Measurements from ENCODE around the gene SRD5A3.
"Not testable (repeated sequence)": the region's sequence is repeated elsewhere in the genome, so short reads cannot be mapped to it uniquely, and the experiment has no call there.

Gene SRD5A3

GRCh38 chr4:55355555-55355954, 9.5 kb downstream of the SRD5A3 start:
- no peak for TF ChIP-seq CTCF (IDR thresholded peaks at IDR 0.05)
- Mint-ChIP-seq H3K27me3 (ENCODE audit: low read depth, poor library complexity) (peaks cover 3% of the 10 kb centered on the region), H3K36me3 (ENCODE audit: low read depth) (peaks cover 44% of the 10 kb centered on the region), H3K4me3 (no peak overlapping the region), H3K27ac (no peak overlapping the region), H3K4me1 (peaks cover 14% of the 10 kb centered on the region), H3K9me3 (peaks cover 25% of the 10 kb centered on the region)
- DNase-seq = no peak

- Mint-ChIP-seq H3K4me1 (peaks cover 19% of the 10 kb centered on the region), H3K36me3 (ENCODE audit: low read depth) (peaks cover 46% of the 10 kb centered on the region), H3K27ac (peak overlapping the region; percentile 94), H3K27me3 (ENCODE audit: low read depth, poor library complexity) (peaks cover 3% of the 10 kb centered on the region), H3K9me3 (peaks cover 20% of the 10 kb centered on the region), H3K4me3 (no peak overlapping the region)
- no peak for TF ChIP-seq CTCF (IDR thresholded peaks at IDR 0.05)
- DNase-seq = no peak
Measured at GRCh38 chr4:55356991-55357461, 11.0 kb downstream of the SRD5A3 start.

GRCh38 chr4:55358246-55358645, 12.2 kb downstream of the SRD5A3 start:
- H3K4me3 Mint-ChIP-seq = no peak overlapping the region
- no peak for TF ChIP-seq CTCF (IDR thresholded peaks at IDR 0.05)

GRCh38 chr4:55358668-55359067, 12.6 kb downstream of the SRD5A3 start:
- no peak for DNase-seq
- TF ChIP-seq CTCF (IDR thresholded peaks at IDR 0.05) = no peak
- H3K4me1 Mint-ChIP-seq = peaks cover 30% of the 10 kb centered on the region
- no peak overlapping the region for H3K4me3 Mint-ChIP-seq
- H3K9me3 Mint-ChIP-seq = peaks cover 9% of the 10 kb centered on the region
- peaks cover 36% of the 10 kb centered on the region for H3K36me3 Mint-ChIP-seq (ENCODE audit: low read depth)
- peaks cover 7% of the 10 kb centered on the region for H3K27me3 Mint-ChIP-seq (ENCODE audit: low read depth, poor library complexity)
- no peak overlapping the region for H3K27ac Mint-ChIP-seq

More at GRCh38 chr4:55358246-55358645, 12.2 kb downstream of the SRD5A3 start:
- H3K27me3 Mint-ChIP-seq (ENCODE audit: low read depth, poor library complexity) = peaks cover 3% of the 10 kb centered on the region
- H3K4me1 Mint-ChIP-seq = peaks cover 26% of the 10 kb centered on the region
- no peak for DNase-seq
- peaks cover 39% of the 10 kb centered on the region for H3K36me3 Mint-ChIP-seq (ENCODE audit: low read depth)
- H3K27ac Mint-ChIP-seq = no peak overlapping the region
- peaks cover 9% of the 10 kb centered on the region for H3K9me3 Mint-ChIP-seq

- Mint-ChIP-seq H3K4me3 (no peak overlapping the region), H3K27me3 (ENCODE audit: low read depth, poor library complexity) (peaks cover 7% of the 10 kb centered on the region), H3K9me3 (peaks cover 7% of the 10 kb centered on the region), H3K27ac (no peak overlapping the region), H3K4me1 (peaks cover 37% of the 10 kb centered on the region), H3K36me3 (ENCODE audit: low read depth) (peaks cover 38% of the 10 kb centered on the region)
- TF ChIP-seq CTCF (IDR thresholded peaks at IDR 0.05) = no peak
- DNase-seq = no peak
Measured at GRCh38 chr4:55359397-55359916, 13.4 kb downstream of the SRD5A3 start.

GRCh38 chr4:55362938-55363337, 16.9 kb downstream of the SRD5A3 start:
- H3K4me3 Mint-ChIP-seq; H3K27ac Mint-ChIP-seq; H3K9me3 Mint-ChIP-seq; H3K27me3 Mint-ChIP-seq (ENCODE audit: low read depth, poor library complexity); DNase-seq: not testable (repeated sequence)
- H3K36me3 Mint-ChIP-seq (ENCODE audit: low read depth) = peaks cover 45% of the 10 kb centered on the region
- H3K4me1 Mint-ChIP-seq = peaks cover 36% of the 10 kb centered on the region

Measured in nephron progenitor cell (in vitro differentiated cells).